WTC11 (cell line): Measurements from ENCODE around the gene ITGA5. TPM values are rescaled to one million over a fixed set of nuclear protein-coding genes. Genes with fewer than 3 reads are reported as not detected.

Experiments used
- ATAC-seq: fragments of 200-7000 bp; cut with Tn5 transposase; 2 replicates; pipeline ENCODE4 v1.10.0; 2021; ENCODE audit warnings: mild to moderate bottlenecking, moderate library complexity
- CTCF ChIA-PET: fragments of 300-600 bp; sonication (Branson Sonifier 250); formaldehyde crosslinking; loops from one replicate; lab custom pipeline; 2021; ENCODE audit warnings: antibody characterized with exemption; lab: Charles Lee
- POLR2A ChIA-PET: fragments of 350-600 bp; sonication (Branson Sonifier 250); formaldehyde crosslinking; loops from one replicate; lab custom pipeline; 2021; ENCODE audit warnings: antibody characterized with exemption; lab: Charles Lee
- DNase-seq: peaks from one replicate; pipeline ENCODE4 v3.0.0; 2021; ENCODE audit warnings: low spot score
- H3K27ac Mint-ChIP-seq: 2 replicates; pipeline ENCODE4 v1.8.0; 2021; ENCODE audit warnings: mixed read lengths
- H3K27me3 Mint-ChIP-seq: 2 replicates; pipeline ENCODE4 v1.8.0; 2021; ENCODE audit warnings: low read depth, mild to moderate bottlenecking, moderate library complexity, mixed read lengths
- H3K36me3 Mint-ChIP-seq: 2 replicates; pipeline ENCODE4 v1.8.0; 2021; ENCODE audit warnings: mixed read lengths
- H3K4me1 Mint-ChIP-seq: 2 replicates; pipeline ENCODE4 v1.8.0; 2022; ENCODE audit warnings: mixed read lengths
- H3K4me3 Mint-ChIP-seq: 2 replicates; pipeline ENCODE4 v1.8.0; 2021; ENCODE audit warnings: mild to moderate bottlenecking, moderate library complexity, mixed read lengths
- H3K9me3 Mint-ChIP-seq: 2 replicates; pipeline ENCODE4 v1.8.0; 2021; ENCODE audit warnings: mixed read lengths
- ELF4 ChIP-seq: sonication (generic); formaldehyde crosslinking; IDR thresholded peaks from 2 replicates; pipeline ENCODE4 v1.8.1; 2022; ENCODE audit warnings: low read depth, mild to moderate bottlenecking, moderate library complexity, missing genetic modification reagents
- EMX1 ChIP-seq: fragments of 250-450 bp; sonication (Bioruptor Pico); IDR thresholded peaks from 2 replicates; pipeline ENCODE4 v1.8.0; 2021; ENCODE audit warnings: mild to moderate bottlenecking
- GRHL2 ChIP-seq: fragments of 250-450 bp; sonication (Bioruptor Pico); IDR thresholded peaks from 2 replicates; pipeline ENCODE4 v1.8.0; 2022; ENCODE audit warnings: mild to moderate bottlenecking, moderate library complexity; ENCODE audit not compliant: insufficient replicate concordance, severe bottlenecking
- JAZF1 ChIP-seq: fragments of 250-450 bp; sonication (Bioruptor Pico); IDR thresholded peaks from 2 replicates; pipeline ENCODE4 v1.9.0; 2021; ENCODE audit warnings: moderate library complexity, mild to moderate bottlenecking, inconsistent platforms
- MXD4 ChIP-seq: fragments of 250-450 bp; sonication (Bioruptor Pico); IDR thresholded peaks from 2 replicates; pipeline ENCODE4 v1.8.0; 2021; ENCODE audit warnings: mild to moderate bottlenecking, moderate library complexity, borderline replicate concordance
- MYBL2 ChIP-seq: sonication (generic); formaldehyde crosslinking; IDR thresholded peaks from 2 replicates; pipeline ENCODE4 v1.8.1; 2023; ENCODE audit warnings: mild to moderate bottlenecking, moderate library complexity, missing genetic modification reagents
- NFE2L1 ChIP-seq: sonication (generic); formaldehyde crosslinking; IDR thresholded peaks from 2 replicates; pipeline ENCODE4 v1.8.1; 2023; ENCODE audit warnings: missing genetic modification reagents
- TEAD4 ChIP-seq: sonication (generic); formaldehyde crosslinking; IDR thresholded peaks from 2 replicates; pipeline ENCODE4 v1.8.0; 2022; ENCODE audit warnings: mild to moderate bottlenecking, missing genetic modification reagents
- ZNF121 ChIP-seq: sonication (generic); formaldehyde crosslinking; IDR thresholded peaks from 2 replicates; pipeline ENCODE4 v1.8.0; 2023; ENCODE audit warnings: missing genetic modification reagents
- ZNF317 ChIP-seq: sonication (generic); formaldehyde crosslinking; IDR thresholded peaks from 2 replicates; pipeline ENCODE4 v1.8.1; 2023; ENCODE audit warnings: low read depth, mild to moderate bottlenecking, moderate library complexity, missing genetic modification reagents, borderline replicate concordance
- ZNF396 ChIP-seq: fragments of 250-450 bp; sonication (Bioruptor Pico); IDR thresholded peaks from 2 replicates; pipeline ENCODE4 v1.8.0; 2021; ENCODE audit warnings: mild to moderate bottlenecking, moderate library complexity, borderline replicate concordance
- ZNF671 ChIP-seq: fragments of 250-450 bp; sonication (Bioruptor Pico); IDR thresholded peaks from 2 replicates; pipeline ENCODE4 v1.8.0; 2021; ENCODE audit warnings: mild to moderate bottlenecking
- total RNA-seq: library from RNA; stranded (reverse); gene quantifications from 3 replicates; pipeline ENCODE4 v1.2.3, GENCODE V29; 2021
- TF ChIP-seq, protein P1 (sequence below): fragments of 250-450 bp; sonication (Bioruptor Pico); IDR thresholded peaks from 2 replicates; pipeline ENCODE4 v1.9.0; 2021; ENCODE audit warnings: mild to moderate bottlenecking
- TF ChIP-seq, protein P2 (sequence below): sonication (generic); formaldehyde crosslinking; conservative IDR thresholded peaks from 2 replicates; pipeline ENCODE4 v1.8.1; 2022; ENCODE audit warnings: mild to moderate bottlenecking, missing genetic modification reagents
- TF ChIP-seq, protein P3 (sequence below): fragments of 200-600 bp; IDR thresholded peaks from 2 replicates; pipeline ENCODE4 v1.8.0; 2022; ENCODE audit warnings: antibody characterized with exemption
- TF ChIP-seq, protein P4 (sequence below): sonication (generic); formaldehyde crosslinking; IDR thresholded peaks from 2 replicates; pipeline ENCODE4 v1.8.0; 2023; ENCODE audit warnings: missing genetic modification reagents, mild to moderate bottlenecking, borderline replicate concordance
- TF ChIP-seq, protein P5 (sequence below): sonication (generic); formaldehyde crosslinking; IDR thresholded peaks from 2 replicates; pipeline ENCODE4 v1.8.0; 2022; ENCODE audit warnings: mild to moderate bottlenecking, missing genetic modification reagents
- TF ChIP-seq, protein P6 (sequence below): sonication (generic); formaldehyde crosslinking; IDR thresholded peaks from 2 replicates; pipeline ENCODE4 v1.8.1; 2023; ENCODE audit warnings: mild to moderate bottlenecking, missing genetic modification reagents
- TF ChIP-seq, protein P7 (sequence below): fragments of 250-450 bp; sonication (Bioruptor Pico); IDR thresholded peaks from 2 replicates; pipeline ENCODE4 v1.8.0; 2021; ENCODE audit warnings: mild to moderate bottlenecking
- TF ChIP-seq, protein P8 (sequence below): fragments of 250-450 bp; sonication (Bioruptor Pico); IDR thresholded peaks from 2 replicates; pipeline ENCODE4 v1.9.0; 2021; ENCODE audit warnings: mild to moderate bottlenecking
- TF ChIP-seq, protein P9 (sequence below): sonication (generic); formaldehyde crosslinking; IDR thresholded peaks from 2 replicates; pipeline ENCODE4 v1.8.1; 2022; ENCODE audit warnings: low read depth, mild to moderate bottlenecking, moderate library complexity, missing genetic modification reagents, borderline replicate concordance

The ITGA5 gene
- total RNA-seq, 1 experiment from 2014 or later: 21.9 TPM

DNA sequence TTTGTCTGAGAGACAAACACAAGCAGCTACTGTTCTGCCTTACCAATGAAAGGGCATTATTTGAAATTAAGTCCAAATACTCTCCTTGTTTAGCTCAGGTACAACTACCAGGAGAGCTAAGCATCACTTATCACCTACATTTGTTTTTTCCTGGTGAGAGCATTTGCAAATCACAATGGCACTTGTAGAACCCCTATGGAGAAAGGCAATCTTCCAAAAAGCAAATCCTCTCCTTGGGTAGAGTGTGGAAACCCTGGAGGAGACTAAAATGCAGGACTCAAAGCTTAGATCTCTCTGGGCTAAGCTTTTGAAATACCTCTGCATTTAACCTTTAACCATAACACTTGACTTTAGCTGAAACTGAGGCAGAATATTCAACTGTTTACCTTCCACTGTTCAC is 33.6 kb upstream of the ITGA5 start (continued):
- no peak for TF ChIP-seq NFE2L1 (CRISPR knock-in tag)
- TF ChIP-seq ELF4 (CRISPR knock-in tag): no peak
- TF ChIP-seq EMX1 (CRISPR knock-in tag): no peak
- no peak for TF ChIP-seq MXD4 (CRISPR knock-in tag)
- TF ChIP-seq, all 79 proteins: peak for 2

DNA sequence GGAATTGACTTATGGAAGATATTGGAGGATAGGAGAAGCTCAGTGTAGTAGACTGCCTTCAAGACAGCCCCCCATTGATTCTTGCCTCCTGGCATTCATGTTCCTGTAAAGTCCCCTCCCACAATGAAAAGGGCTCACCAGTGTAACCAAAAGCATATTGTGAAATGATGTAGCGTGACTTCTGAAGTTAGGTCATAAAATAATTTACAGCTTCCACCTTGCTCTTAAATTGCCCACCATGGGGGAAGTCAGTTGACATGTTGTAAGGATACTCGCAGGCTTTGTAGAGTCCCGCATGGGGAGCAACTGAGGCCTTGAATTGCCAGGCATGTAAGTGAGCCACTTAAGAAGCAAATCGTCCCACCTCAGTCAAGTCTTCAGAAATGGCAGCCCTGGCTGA is 29.3 kb upstream of the ITGA5 start:
- DNase-seq: no peak
- CTCF ChIA-PET: interaction anchor here (14.2 kb wide), 1 partner anchor 48 kb away, joined by 361 read pairs; no protein-coding TSS in a partner anchor
- Mint-ChIP-seq H3K36me3 (no peaks in the 10 kb centered on the region), H3K9me3 (no peaks in the 10 kb centered on the region), H3K4me3 (no peak overlapping the region), H3K27me3 (peaks cover 99% of the 10 kb centered on the region), H3K27ac (no peak overlapping the region), H3K4me1 (peaks cover 13% of the 10 kb centered on the region)
- POLR2A ChIA-PET: no interaction called here
- ATAC-seq: no peak
- TF ChIP-seq ZNF317 (CRISPR knock-in tag): no peak
- no peak for TF ChIP-seq MYBL2 (CRISPR knock-in tag)
- TF ChIP-seq JAZF1: no peak
- no peak for TF ChIP-seq ZNF121 (CRISPR knock-in tag)
- TF ChIP-seq, protein P1, sequence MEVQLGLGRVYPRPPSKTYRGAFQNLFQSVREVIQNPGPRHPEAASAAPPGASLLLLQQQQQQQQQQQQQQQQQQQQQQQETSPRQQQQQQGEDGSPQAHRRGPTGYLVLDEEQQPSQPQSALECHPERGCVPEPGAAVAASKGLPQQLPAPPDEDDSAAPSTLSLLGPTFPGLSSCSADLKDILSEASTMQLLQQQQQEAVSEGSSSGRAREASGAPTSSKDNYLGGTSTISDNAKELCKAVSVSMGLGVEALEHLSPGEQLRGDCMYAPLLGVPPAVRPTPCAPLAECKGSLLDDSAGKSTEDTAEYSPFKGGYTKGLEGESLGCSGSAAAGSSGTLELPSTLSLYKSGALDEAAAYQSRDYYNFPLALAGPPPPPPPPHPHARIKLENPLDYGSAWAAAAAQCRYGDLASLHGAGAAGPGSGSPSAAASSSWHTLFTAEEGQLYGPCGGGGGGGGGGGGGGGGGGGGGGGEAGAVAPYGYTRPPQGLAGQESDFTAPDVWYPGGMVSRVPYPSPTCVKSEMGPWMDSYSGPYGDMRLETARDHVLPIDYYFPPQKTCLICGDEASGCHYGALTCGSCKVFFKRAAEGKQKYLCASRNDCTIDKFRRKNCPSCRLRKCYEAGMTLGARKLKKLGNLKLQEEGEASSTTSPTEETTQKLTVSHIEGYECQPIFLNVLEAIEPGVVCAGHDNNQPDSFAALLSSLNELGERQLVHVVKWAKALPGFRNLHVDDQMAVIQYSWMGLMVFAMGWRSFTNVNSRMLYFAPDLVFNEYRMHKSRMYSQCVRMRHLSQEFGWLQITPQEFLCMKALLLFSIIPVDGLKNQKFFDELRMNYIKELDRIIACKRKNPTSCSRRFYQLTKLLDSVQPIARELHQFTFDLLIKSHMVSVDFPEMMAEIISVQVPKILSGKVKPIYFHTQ (CRISPR knock-in tag): no peak
- TF ChIP-seq, protein P2, sequence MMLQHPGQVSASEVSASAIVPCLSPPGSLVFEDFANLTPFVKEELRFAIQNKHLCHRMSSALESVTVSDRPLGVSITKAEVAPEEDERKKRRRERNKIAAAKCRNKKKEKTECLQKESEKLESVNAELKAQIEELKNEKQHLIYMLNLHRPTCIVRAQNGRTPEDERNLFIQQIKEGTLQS (CRISPR knock-in tag): no peak
- no peak for TF ChIP-seq GRHL2 (CRISPR knock-in tag)
- TF ChIP-seq TEAD4 (CRISPR knock-in tag): no peak
- TF ChIP-seq, protein P3, sequence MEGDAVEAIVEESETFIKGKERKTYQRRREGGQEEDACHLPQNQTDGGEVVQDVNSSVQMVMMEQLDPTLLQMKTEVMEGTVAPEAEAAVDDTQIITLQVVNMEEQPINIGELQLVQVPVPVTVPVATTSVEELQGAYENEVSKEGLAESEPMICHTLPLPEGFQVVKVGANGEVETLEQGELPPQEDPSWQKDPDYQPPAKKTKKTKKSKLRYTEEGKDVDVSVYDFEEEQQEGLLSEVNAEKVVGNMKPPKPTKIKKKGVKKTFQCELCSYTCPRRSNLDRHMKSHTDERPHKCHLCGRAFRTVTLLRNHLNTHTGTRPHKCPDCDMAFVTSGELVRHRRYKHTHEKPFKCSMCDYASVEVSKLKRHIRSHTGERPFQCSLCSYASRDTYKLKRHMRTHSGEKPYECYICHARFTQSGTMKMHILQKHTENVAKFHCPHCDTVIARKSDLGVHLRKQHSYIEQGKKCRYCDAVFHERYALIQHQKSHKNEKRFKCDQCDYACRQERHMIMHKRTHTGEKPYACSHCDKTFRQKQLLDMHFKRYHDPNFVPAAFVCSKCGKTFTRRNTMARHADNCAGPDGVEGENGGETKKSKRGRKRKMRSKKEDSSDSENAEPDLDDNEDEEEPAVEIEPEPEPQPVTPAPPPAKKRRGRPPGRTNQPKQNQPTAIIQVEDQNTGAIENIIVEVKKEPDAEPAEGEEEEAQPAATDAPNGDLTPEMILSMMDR: no peak
- no peak for TF ChIP-seq ZNF671 (CRISPR knock-in tag)
- TF ChIP-seq, protein P4, sequence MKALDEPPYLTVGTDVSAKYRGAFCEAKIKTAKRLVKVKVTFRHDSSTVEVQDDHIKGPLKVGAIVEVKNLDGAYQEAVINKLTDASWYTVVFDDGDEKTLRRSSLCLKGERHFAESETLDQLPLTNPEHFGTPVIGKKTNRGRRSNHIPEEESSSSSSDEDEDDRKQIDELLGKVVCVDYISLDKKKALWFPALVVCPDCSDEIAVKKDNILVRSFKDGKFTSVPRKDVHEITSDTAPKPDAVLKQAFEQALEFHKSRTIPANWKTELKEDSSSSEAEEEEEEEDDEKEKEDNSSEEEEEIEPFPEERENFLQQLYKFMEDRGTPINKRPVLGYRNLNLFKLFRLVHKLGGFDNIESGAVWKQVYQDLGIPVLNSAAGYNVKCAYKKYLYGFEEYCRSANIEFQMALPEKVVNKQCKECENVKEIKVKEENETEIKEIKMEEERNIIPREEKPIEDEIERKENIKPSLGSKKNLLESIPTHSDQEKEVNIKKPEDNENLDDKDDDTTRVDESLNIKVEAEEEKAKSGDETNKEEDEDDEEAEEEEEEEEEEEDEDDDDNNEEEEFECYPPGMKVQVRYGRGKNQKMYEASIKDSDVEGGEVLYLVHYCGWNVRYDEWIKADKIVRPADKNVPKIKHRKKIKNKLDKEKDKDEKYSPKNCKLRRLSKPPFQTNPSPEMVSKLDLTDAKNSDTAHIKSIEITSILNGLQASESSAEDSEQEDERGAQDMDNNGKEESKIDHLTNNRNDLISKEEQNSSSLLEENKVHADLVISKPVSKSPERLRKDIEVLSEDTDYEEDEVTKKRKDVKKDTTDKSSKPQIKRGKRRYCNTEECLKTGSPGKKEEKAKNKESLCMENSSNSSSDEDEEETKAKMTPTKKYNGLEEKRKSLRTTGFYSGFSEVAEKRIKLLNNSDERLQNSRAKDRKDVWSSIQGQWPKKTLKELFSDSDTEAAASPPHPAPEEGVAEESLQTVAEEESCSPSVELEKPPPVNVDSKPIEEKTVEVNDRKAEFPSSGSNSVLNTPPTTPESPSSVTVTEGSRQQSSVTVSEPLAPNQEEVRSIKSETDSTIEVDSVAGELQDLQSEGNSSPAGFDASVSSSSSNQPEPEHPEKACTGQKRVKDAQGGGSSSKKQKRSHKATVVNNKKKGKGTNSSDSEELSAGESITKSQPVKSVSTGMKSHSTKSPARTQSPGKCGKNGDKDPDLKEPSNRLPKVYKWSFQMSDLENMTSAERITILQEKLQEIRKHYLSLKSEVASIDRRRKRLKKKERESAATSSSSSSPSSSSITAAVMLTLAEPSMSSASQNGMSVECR (CRISPR knock-in tag): no peak
- TF ChIP-seq, protein P5, sequence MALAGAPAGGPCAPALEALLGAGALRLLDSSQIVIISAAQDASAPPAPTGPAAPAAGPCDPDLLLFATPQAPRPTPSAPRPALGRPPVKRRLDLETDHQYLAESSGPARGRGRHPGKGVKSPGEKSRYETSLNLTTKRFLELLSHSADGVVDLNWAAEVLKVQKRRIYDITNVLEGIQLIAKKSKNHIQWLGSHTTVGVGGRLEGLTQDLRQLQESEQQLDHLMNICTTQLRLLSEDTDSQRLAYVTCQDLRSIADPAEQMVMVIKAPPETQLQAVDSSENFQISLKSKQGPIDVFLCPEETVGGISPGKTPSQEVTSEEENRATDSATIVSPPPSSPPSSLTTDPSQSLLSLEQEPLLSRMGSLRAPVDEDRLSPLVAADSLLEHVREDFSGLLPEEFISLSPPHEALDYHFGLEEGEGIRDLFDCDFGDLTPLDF (CRISPR knock-in tag): no peak
- TF ChIP-seq ZNF396 (CRISPR knock-in tag): no peak
- TF ChIP-seq, protein P6, sequence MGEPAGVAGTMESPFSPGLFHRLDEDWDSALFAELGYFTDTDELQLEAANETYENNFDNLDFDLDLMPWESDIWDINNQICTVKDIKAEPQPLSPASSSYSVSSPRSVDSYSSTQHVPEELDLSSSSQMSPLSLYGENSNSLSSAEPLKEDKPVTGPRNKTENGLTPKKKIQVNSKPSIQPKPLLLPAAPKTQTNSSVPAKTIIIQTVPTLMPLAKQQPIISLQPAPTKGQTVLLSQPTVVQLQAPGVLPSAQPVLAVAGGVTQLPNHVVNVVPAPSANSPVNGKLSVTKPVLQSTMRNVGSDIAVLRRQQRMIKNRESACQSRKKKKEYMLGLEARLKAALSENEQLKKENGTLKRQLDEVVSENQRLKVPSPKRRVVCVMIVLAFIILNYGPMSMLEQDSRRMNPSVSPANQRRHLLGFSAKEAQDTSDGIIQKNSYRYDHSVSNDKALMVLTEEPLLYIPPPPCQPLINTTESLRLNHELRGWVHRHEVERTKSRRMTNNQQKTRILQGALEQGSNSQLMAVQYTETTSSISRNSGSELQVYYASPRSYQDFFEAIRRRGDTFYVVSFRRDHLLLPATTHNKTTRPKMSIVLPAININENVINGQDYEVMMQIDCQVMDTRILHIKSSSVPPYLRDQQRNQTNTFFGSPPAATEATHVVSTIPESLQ: no peak
- TF ChIP-seq, protein P7, sequence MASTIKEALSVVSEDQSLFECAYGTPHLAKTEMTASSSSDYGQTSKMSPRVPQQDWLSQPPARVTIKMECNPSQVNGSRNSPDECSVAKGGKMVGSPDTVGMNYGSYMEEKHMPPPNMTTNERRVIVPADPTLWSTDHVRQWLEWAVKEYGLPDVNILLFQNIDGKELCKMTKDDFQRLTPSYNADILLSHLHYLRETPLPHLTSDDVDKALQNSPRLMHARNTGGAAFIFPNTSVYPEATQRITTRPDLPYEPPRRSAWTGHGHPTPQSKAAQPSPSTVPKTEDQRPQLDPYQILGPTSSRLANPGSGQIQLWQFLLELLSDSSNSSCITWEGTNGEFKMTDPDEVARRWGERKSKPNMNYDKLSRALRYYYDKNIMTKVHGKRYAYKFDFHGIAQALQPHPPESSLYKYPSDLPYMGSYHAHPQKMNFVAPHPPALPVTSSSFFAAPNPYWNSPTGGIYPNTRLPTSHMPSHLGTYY: no peak
- TF ChIP-seq, protein P8, sequence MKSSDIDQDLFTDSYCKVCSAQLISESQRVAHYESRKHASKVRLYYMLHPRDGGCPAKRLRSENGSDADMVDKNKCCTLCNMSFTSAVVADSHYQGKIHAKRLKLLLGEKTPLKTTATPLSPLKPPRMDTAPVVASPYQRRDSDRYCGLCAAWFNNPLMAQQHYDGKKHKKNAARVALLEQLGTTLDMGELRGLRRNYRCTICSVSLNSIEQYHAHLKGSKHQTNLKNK (CRISPR knock-in tag): no peak
- TF ChIP-seq, protein P9, sequence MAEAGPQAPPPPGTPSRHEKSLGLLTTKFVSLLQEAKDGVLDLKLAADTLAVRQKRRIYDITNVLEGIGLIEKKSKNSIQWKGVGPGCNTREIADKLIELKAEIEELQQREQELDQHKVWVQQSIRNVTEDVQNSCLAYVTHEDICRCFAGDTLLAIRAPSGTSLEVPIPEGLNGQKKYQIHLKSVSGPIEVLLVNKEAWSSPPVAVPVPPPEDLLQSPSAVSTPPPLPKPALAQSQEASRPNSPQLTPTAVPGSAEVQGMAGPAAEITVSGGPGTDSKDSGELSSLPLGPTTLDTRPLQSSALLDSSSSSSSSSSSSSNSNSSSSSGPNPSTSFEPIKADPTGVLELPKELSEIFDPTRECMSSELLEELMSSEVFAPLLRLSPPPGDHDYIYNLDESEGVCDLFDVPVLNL (CRISPR knock-in tag): no peak
